GM12864 (cell line): ENCODE results near the gene LAMP2.
"Not testable (repeated sequence)": the region's sequence is repeated elsewhere in the genome, so short reads cannot be mapped to it uniquely, and the experiment has no call there.

Source experiments
- DNase-seq: peaks from one replicate; pipeline ENCODE4 v3.0.0-alpha.2; 2011; ENCODE audit warnings: low read depth
- H3K4me3 ChIP-seq: 2 replicates; pipeline ENCODE4 v1.5.1; 2011; ENCODE audit warnings: mild to moderate bottlenecking, low read depth, low read length, control low read depth
- TF ChIP-seq, protein P1 (sequence below): IDR thresholded peaks from 2 replicates; pipeline ENCODE4 v1.5.1; 2011; ENCODE audit warnings: low read depth, mild to moderate bottlenecking, moderate library complexity, low read length, control low read depth, inconsistent platforms; ENCODE audit errors: missing control alignments

LAMP2 gene

DNA sequence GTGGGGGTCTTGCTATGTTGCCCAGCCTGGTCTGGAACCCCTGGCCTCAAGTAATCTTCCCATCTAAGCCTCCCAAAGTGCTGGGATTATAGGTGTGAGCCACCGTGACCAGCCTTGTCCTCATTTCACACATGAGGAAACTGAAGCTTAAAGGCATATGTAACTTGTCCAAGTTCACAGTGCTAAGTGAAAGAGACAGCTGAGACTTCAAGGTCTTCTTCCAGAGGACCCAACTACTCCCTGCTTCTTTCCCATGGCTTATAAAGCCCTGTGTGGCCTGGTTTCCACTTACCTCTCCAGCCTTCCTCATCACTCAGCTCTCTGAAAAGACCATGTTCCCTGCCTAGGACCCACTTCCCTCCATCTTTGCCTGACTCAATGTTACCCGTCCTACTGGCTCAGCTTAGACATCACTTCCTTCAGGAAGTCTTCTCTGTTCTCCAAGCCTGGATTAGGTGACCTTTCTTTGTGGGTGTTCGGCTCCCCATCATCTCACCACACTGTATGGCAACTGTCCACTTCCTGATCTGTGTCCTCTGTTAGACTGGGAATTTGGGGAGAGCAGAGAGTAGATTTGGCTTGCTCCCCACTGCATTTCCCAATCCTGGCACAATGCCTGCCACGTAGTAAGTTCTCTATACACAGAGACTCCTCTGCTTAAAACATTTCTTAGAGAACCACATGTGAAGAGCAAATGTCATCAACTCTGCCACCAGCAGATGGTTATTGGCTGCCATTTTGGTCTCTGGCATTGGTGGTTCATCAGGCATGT, 30.4 kb upstream of the LAMP2 start:
- H3K4me3 ChIP-seq = no peak overlapping the region

GRCh38 chrX:120490119-120490518, 21.0 kb upstream of the LAMP2 start:
- H3K4me3 ChIP-seq, DNase-seq: not testable (repeated sequence)

More for the DNA sequence above, 30.4 kb upstream of the LAMP2 start:
- DNase-seq = no peak
- TF ChIP-seq, protein P1, sequence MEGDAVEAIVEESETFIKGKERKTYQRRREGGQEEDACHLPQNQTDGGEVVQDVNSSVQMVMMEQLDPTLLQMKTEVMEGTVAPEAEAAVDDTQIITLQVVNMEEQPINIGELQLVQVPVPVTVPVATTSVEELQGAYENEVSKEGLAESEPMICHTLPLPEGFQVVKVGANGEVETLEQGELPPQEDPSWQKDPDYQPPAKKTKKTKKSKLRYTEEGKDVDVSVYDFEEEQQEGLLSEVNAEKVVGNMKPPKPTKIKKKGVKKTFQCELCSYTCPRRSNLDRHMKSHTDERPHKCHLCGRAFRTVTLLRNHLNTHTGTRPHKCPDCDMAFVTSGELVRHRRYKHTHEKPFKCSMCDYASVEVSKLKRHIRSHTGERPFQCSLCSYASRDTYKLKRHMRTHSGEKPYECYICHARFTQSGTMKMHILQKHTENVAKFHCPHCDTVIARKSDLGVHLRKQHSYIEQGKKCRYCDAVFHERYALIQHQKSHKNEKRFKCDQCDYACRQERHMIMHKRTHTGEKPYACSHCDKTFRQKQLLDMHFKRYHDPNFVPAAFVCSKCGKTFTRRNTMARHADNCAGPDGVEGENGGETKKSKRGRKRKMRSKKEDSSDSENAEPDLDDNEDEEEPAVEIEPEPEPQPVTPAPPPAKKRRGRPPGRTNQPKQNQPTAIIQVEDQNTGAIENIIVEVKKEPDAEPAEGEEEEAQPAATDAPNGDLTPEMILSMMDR = no peak

GRCh38 chrX:120486786-120487185, 17.7 kb upstream of the LAMP2 start:
- no peak overlapping the region for H3K4me3 ChIP-seq
- TF ChIP-seq, protein P1 = no peak
- no peak for DNase-seq

DNA sequence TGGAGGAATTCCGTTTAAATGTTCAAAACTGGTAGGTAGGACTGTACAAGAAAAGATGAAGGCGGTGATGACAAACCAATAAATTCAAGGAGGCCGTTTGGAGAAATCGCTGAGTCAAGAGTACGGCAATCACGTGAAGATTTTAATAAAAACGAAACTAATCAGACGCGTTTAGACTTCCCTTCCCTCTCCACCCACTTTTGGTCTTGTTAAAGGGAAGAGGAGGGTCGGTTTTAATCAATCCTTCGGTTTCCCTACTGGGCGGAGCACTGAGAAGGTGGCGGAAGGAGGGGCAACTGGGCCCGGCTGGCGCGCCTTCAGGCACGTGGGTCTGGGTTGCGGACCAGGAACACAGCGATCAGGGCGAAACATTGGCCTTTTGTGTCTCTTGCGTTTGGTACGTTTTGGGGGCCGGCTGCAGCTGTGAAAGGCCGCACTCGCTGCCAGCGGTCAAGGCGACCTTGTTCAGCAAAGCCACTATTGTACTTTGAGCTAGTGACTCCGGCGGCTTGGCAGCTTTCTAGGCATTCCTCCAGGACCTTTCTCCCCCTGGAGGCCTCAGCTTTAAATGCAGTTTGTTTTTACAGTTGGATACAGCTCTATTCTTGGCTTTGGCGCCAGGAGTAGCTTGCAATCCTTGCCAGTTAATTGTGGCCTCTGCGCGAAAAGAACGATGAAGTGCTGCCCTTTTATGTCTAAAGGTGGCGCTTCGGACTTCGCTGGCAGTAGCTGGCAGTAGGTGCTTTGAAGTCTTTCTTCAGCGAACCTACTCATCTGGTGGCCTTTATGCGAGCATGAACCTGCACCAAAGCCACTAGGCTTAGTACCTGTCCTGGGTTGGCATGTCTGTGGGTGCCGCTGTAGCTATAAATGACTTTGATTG, 16.8 kb upstream of the LAMP2 start:
- DNase-seq = peak; percentile 55
- TF ChIP-seq, protein P1 = peak; percentile 48
- peak overlapping the region; percentile 42 for H3K4me3 ChIP-seq

- TF ChIP-seq, protein P1 = no peak
- DNase-seq = no peak
- no peak overlapping the region; the same call in 1 of the 2 replicates for H3K4me3 ChIP-seq
These were observed 16.2 kb upstream of the LAMP2 start for GRCh38 chrX:120485315-120485637.

DNA sequence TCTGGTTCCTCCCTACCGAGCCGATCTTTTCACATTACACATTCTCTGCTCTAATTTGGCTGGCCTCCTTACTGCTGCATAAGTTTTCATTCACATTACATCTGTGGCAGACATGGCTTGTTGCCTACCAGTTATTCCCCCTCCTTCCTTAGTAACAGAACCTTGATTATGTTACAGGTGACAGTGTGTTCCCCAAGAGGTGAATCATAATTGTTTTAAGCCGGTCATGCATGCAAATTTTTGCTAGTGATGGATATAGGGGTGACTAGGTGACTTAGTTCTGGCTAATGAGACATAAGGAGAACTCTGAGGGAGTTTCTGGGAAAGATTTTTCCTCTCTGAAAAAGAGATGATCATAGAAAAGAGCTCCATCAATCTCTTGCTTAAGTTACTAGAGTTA, 8.4 kb upstream of the LAMP2 start:
- TF ChIP-seq, protein P1 = no peak
- DNase-seq = no peak
- H3K4me3 ChIP-seq = no peak overlapping the region

GRCh38 chrX:120476714-120477113, 7.6 kb upstream of the LAMP2 start:
- no peak for DNase-seq
- TF ChIP-seq, protein P1 = no peak
- H3K4me3 ChIP-seq = no peak overlapping the region
